Measurements from ENCODE around the gene CADM4.

CADM4 gene

GRCh38 chr19:43673637-43674036 is 34.0 kb upstream of the CADM4 start:
- Histone ChIP-seq H3K27me3 (ENCODE audit: insufficient read depth, low read length, poor library complexity) (peaks cover 14% of the 10 kb centered on the region), H3K79me2 (ENCODE audit: insufficient read depth, low read length) (no peaks in the 10 kb centered on the region), H3K4me1 (ENCODE audit: insufficient read depth, low read length) (peaks cover 19% of the 10 kb centered on the region), H4K20me1 (ENCODE audit: insufficient read depth, low read length) (no peaks in the 10 kb centered on the region), H2AFZ (ENCODE audit: low read depth, low read length) (no peak overlapping the region), H3K9me3 (ENCODE audit: insufficient read depth, low read length, severe bottlenecking) (no peaks in the 10 kb centered on the region), H3K36me3 (ENCODE audit: insufficient read depth, low read length) (no peaks in the 10 kb centered on the region), H3K4me2 (ENCODE audit: insufficient read depth, low read length) (no peak overlapping the region), H3K27ac (ENCODE audit: low read length) (no peak overlapping the region), H3K4me3 (ENCODE audit: low read depth in 1 of 2, low read length in 2 of 2) (no peak overlapping the region), H3K9ac (ENCODE audit: low read depth, low read length) (no peak overlapping the region)
- TF ChIP-seq EZH2 (IDR thresholded peaks at IDR 0.05; ENCODE audit: borderline replicate concordance, low read depth, low read length, severe bottlenecking): no peak
- TF ChIP-seq, protein P1, sequence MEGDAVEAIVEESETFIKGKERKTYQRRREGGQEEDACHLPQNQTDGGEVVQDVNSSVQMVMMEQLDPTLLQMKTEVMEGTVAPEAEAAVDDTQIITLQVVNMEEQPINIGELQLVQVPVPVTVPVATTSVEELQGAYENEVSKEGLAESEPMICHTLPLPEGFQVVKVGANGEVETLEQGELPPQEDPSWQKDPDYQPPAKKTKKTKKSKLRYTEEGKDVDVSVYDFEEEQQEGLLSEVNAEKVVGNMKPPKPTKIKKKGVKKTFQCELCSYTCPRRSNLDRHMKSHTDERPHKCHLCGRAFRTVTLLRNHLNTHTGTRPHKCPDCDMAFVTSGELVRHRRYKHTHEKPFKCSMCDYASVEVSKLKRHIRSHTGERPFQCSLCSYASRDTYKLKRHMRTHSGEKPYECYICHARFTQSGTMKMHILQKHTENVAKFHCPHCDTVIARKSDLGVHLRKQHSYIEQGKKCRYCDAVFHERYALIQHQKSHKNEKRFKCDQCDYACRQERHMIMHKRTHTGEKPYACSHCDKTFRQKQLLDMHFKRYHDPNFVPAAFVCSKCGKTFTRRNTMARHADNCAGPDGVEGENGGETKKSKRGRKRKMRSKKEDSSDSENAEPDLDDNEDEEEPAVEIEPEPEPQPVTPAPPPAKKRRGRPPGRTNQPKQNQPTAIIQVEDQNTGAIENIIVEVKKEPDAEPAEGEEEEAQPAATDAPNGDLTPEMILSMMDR (IDR thresholded peaks at IDR 0.05; ENCODE audit: borderline replicate concordance, extremely low read depth, low read length, poor library complexity, severe bottlenecking): no peak
- ATAC-seq (ENCODE audit: insufficient read depth, low read depth) (no peak), DNase-seq (no peak)

DNA sequence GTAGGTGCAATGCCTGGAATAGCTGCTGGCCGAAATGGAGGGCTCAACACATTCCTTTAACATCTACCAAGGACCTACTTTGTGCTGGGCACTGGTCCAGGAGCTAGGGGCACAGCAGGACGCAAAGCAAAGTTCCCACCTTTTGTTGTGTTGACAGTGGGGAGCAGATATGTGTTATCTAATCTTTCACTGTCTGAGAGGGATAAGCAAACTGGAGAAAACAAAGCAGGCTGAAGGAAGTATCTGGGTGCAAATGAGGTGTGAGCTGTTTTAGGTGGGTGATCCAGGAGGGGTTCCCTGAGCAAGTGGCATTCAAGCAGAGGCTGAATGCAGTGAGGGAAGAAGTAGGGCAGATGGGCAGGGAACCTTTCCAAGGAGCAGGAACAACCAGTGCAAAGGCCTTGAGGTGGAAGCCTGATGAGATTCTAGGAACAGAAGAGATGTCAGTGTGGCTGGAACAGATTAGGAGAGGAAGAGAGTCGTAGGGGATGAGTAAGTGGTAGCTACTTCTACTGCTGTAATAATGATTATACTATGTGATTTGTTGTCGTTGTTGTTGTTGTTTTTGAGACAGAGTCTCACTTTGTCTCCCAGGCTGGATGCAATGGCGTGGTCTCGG is 32.5 kb upstream of the CADM4 start:
- no peak overlapping the region for H3K4me2 ChIP-seq (ENCODE audit: insufficient read depth, low read length)

GRCh38 chr19:43668406-43669109 is 28.9 kb upstream of the CADM4 start:
- Histone ChIP-seq H3K9ac (ENCODE audit: low read depth, low read length) (peak overlapping the region; percentile 75), H3K9me3 (ENCODE audit: insufficient read depth, low read length, severe bottlenecking) (no peaks in the 10 kb centered on the region), H3K36me3 (ENCODE audit: insufficient read depth, low read length) (peaks cover 12% of the 10 kb centered on the region), H4K20me1 (ENCODE audit: insufficient read depth, low read length) (no peaks in the 10 kb centered on the region), H2AFZ (ENCODE audit: low read depth, low read length) (peak overlapping the region; percentile 93), H3K27ac (ENCODE audit: low read length) (peak overlapping the region; percentile 63), H3K4me2 (ENCODE audit: insufficient read depth, low read length) (peak overlapping the region; percentile 99), H3K79me2 (ENCODE audit: insufficient read depth, low read length) (no peaks in the 10 kb centered on the region; the same call in 1 of the 2 replicates), H3K27me3 (ENCODE audit: insufficient read depth, low read length, poor library complexity) (peaks cover 14% of the 10 kb centered on the region), H3K4me3 (ENCODE audit: low read depth in 1 of 2, low read length in 2 of 2) (peak overlapping the region; percentile 68 to 85), H3K4me1 (ENCODE audit: insufficient read depth, low read length) (peaks cover 50% of the 10 kb centered on the region)
- TF ChIP-seq EZH2 (IDR thresholded peaks at IDR 0.05; ENCODE audit: borderline replicate concordance, low read depth, low read length, severe bottlenecking): no peak
- TF ChIP-seq, protein P1 (IDR thresholded peaks at IDR 0.05; ENCODE audit: borderline replicate concordance, extremely low read depth, low read length, poor library complexity, severe bottlenecking): no peak
- ATAC-seq (ENCODE audit: insufficient read depth, low read depth) (peak; percentile 86), DNase-seq (peak; percentile 99)

More for the DNA sequence above, 32.5 kb upstream of the CADM4 start:
- Histone ChIP-seq H3K27ac (ENCODE audit: low read length) (no peak overlapping the region), H3K27me3 (ENCODE audit: insufficient read depth, low read length, poor library complexity) (peaks cover 14% of the 10 kb centered on the region), H2AFZ (ENCODE audit: low read depth, low read length) (no peak overlapping the region), H3K9ac (ENCODE audit: low read depth, low read length) (no peak overlapping the region), H3K79me2 (ENCODE audit: insufficient read depth, low read length) (no peaks in the 10 kb centered on the region; the same call in 1 of the 2 replicates), H3K9me3 (ENCODE audit: insufficient read depth, low read length, severe bottlenecking) (no peaks in the 10 kb centered on the region), H3K36me3 (ENCODE audit: insufficient read depth, low read length) (0 out of 2 replicates have a peak, but pooled peaks cover 3% of the 10 kb centered on the region), H4K20me1 (ENCODE audit: insufficient read depth, low read length) (no peaks in the 10 kb centered on the region), H3K4me1 (ENCODE audit: insufficient read depth, low read length) (peaks cover 28% of the 10 kb centered on the region), H3K4me3 (ENCODE audit: low read depth in 1 of 2, low read length in 2 of 2) (no peak overlapping the region)
- TF ChIP-seq, protein P1 (IDR thresholded peaks at IDR 0.05; ENCODE audit: borderline replicate concordance, extremely low read depth, low read length, poor library complexity, severe bottlenecking): no peak
- no peak for TF ChIP-seq EZH2 (IDR thresholded peaks at IDR 0.05; ENCODE audit: borderline replicate concordance, low read depth, low read length, severe bottlenecking)
- no peak for ATAC-seq (ENCODE audit: insufficient read depth, low read depth)
- no peak for DNase-seq
